GM23338 (cell line): Measurements from ENCODE around the gene ZBTB44. TPM values are rescaled to one million over a fixed set of nuclear protein-coding genes. Genes with fewer than 3 reads are reported as not detected.

ENCODE experiments used
- ATAC-seq: fragments of 200-7000 bp; cut with Tn5 transposase; 3 replicates; pipeline ENCODE4 v1.9.1; 2020
- DNase-seq: peaks from one replicate; pipeline ENCODE4 v3.0.0-alpha.2; 2015; ENCODE audit warnings: low spot score
- H2AFZ ChIP-seq: fragments of 200-600 bp; sonication (generic); 2 replicates; pipeline ENCODE4 v1.8.0; 2016; ENCODE audit warnings: antibody characterized with exemption, mild to moderate bottlenecking, moderate library complexity
- H3F3A ChIP-seq: fragments of 200-600 bp; sonication (generic); replicated peaks from 2 replicates; pipeline ENCODE4 v1.8.0; 2017; ENCODE audit warnings: antibody characterized with exemption, mixed run types, low read depth
- H3K27ac ChIP-seq: fragments of 200-600 bp; sonication (generic); 2 replicates; pipeline ENCODE4 v1.6.1; 2016; ENCODE audit warnings: low read depth
- H3K27me3 ChIP-seq: fragments of 200-600 bp; sonication (generic); 2 replicates; pipeline ENCODE4 v1.8.0; 2016; ENCODE audit warnings: mild to moderate bottlenecking, mixed run types, moderate library complexity; ENCODE audit not compliant: insufficient read depth
- H3K36me3 ChIP-seq: fragments of 200-600 bp; sonication (generic); 2 replicates; pipeline ENCODE4 v1.8.0; 2016; ENCODE audit warnings: mild to moderate bottlenecking; ENCODE audit not compliant: insufficient read depth
- H3K4me1 ChIP-seq: fragments of 200-600 bp; sonication (generic); 2 replicates; pipeline ENCODE4 v1.8.0; 2016; ENCODE audit warnings: mild to moderate bottlenecking, moderate library complexity; ENCODE audit not compliant: insufficient read depth
- H3K4me2 ChIP-seq: fragments of 200-600 bp; sonication (generic); 2 replicates; pipeline ENCODE4 v1.7.1; 2017; ENCODE audit warnings: mixed run types
- H3K4me3 ChIP-seq: fragments of 200-600 bp; sonication (generic); 2 replicates; pipeline ENCODE4 v1.6.1; 2016; ENCODE audit warnings: mixed run types
- H3K79me2 ChIP-seq: fragments of 200-600 bp; sonication (generic); replicated peaks from 2 replicates; pipeline ENCODE4 v1.8.0; 2017; ENCODE audit warnings: mild to moderate bottlenecking; ENCODE audit not compliant: insufficient read depth
- H3K9me2 ChIP-seq: fragments of 200-600 bp; sonication (generic); 2 replicates; pipeline ENCODE4 v1.8.0; 2017; ENCODE audit not compliant: insufficient read depth
- H4K20me1 ChIP-seq: fragments of 200-600 bp; sonication (generic); replicated peaks from 2 replicates; pipeline ENCODE4 v1.8.0; 2017; ENCODE audit warnings: mild to moderate bottlenecking; ENCODE audit not compliant: insufficient read depth
- H3K27ac Mint-ChIP-seq: 2 replicates; pipeline ENCODE4 v1.8.0; 2020; ENCODE audit warnings: inconsistent platforms, mild to moderate bottlenecking, moderate library complexity, mixed read lengths
- H3K27me3 Mint-ChIP-seq: 3 replicates; pipeline ENCODE4 v1.8.0; 2022; ENCODE audit warnings: low read depth, mild to moderate bottlenecking, moderate library complexity, mixed read lengths, inconsistent platforms; ENCODE audit not compliant: insufficient read depth, poor library complexity
- H3K36me3 Mint-ChIP-seq: 3 replicates; pipeline ENCODE4 v1.8.0; 2021; ENCODE audit warnings: low read depth, mild to moderate bottlenecking, inconsistent platforms, moderate library complexity, mixed read lengths
- H3K4me1 Mint-ChIP-seq: 3 replicates; pipeline ENCODE4 v1.8.0; 2020; ENCODE audit warnings: mild to moderate bottlenecking, inconsistent platforms, mixed read lengths
- H3K4me3 Mint-ChIP-seq: 3 replicates; pipeline ENCODE4 v1.8.0; 2021; ENCODE audit warnings: moderate library complexity, mild to moderate bottlenecking, inconsistent platforms, mixed read lengths
- H3K9me3 Mint-ChIP-seq: 3 replicates; pipeline ENCODE4 v1.8.0; 2020; ENCODE audit warnings: moderate library complexity, mild to moderate bottlenecking, inconsistent platforms, mixed read lengths
- CTCF ChIP-seq, 2 experiments: fragments of 200-600 bp in 1 of 2; sonication (generic) in 1 of 2; conservative IDR thresholded peaks; 2 replicates each; pipeline versions ENCODE4 v1.5.1 to v1.6.1; 2016 to 2017; ENCODE audit warnings: antibody characterized with exemption in 2 of 2, low read depth in 2 of 2, mild to moderate bottlenecking in 2 of 2, moderate library complexity in 1 of 2
- ETS1 ChIP-seq: IDR thresholded peaks from 2 replicates; pipeline ENCODE4 v1.6.1; 2016; ENCODE audit warnings: antibody characterized with exemption
- EZH2 ChIP-seq: fragments of 200-600 bp; sonication (generic); IDR thresholded peaks from one replicate; pipeline ENCODE4 v1.8.0; 2017; ENCODE audit warnings: antibody characterized with exemption, mild to moderate bottlenecking, low read depth; ENCODE audit not compliant: unreplicated experiment
- EZH2phosphoT487 ChIP-seq: fragments of 200-600 bp; sonication (generic); IDR thresholded peaks from one replicate; pipeline ENCODE4 v1.8.1; 2018; ENCODE audit warnings: antibody characterized with exemption; ENCODE audit not compliant: unreplicated experiment
- POLR2AphosphoS5 ChIP-seq: IDR thresholded peaks from 2 replicates; pipeline ENCODE4 v1.6.1; 2016; ENCODE audit warnings: antibody characterized with exemption, low read depth
- STAT1 ChIP-seq: IDR thresholded peaks from one replicate; pipeline ENCODE4 v1.6.1; 2016; ENCODE audit warnings: antibody characterized with exemption; ENCODE audit not compliant: unreplicated experiment
- ZNF114 ChIP-seq: fragments of 250-450 bp; sonication (Bioruptor Pico); IDR thresholded peaks from 2 replicates; pipeline ENCODE4 v1.5.0; 2020; ENCODE audit warnings: mild to moderate bottlenecking, moderate library complexity
- ZNF331 ChIP-seq: fragments of 250-450 bp; sonication (Bioruptor Pico); IDR thresholded peaks from 2 replicates; pipeline ENCODE4 v1.5.0; 2020; ENCODE audit warnings: low read depth, mild to moderate bottlenecking, moderate library complexity
- ZNF462 ChIP-seq: fragments of 250-450 bp; sonication (Bioruptor Pico); IDR thresholded peaks from 2 replicates; pipeline ENCODE4 v1.5.0; 2020; ENCODE audit warnings: mild to moderate bottlenecking, moderate library complexity
- polyA plus RNA-seq: library from polyadenylated mRNA; unstranded; fragments of >200 nt; fragmentation: Nextera tagmentation; extraction: Ambion mirVana; gene quantifications from 2 replicates; pipeline ENCODE4 v1.2.1, GENCODE V29; 2016
- total RNA-seq: library from RNA; depleted of rRNA; stranded (reverse); fragments of >200 nt; shearing (Covaris generic); gene quantifications from 2 replicates; pipeline ENCODE4 v1.2.3, GENCODE V29; 2014

The ZBTB44 gene
- total and polyA plus RNA-seq, 2 experiments from 2014 or later: 61.2 to 102 TPM

GRCh38 chr11:130214861-130215530 is 99.7 kb downstream of the ZBTB44 start:
- Mint-ChIP-seq H3K36me3 (no peaks in the 10 kb centered on the region; the same call in 2 of the 3 replicates), H3K9me3 (no peaks in the 10 kb centered on the region), H3K27me3 (peaks cover 14% of the 10 kb centered on the region), H3K27ac (no peak overlapping the region), H3K4me3 (no peak overlapping the region), H3K4me1 (peaks cover 15% of the 10 kb centered on the region)
- H3K27ac ChIP-seq: no peak overlapping the region
- H3K9me2 ChIP-seq: 0 out of 2 replicates have a peak, but pooled peaks cover 3% of the 10 kb centered on the region
- no peaks in the 10 kb centered on the region for H3K27me3 ChIP-seq
- H2AFZ ChIP-seq: no peak overlapping the region
- H3K36me3 ChIP-seq: no peaks in the 10 kb centered on the region
- ATAC-seq (no peak), DNase-seq (no peak)
- H3K4me3 ChIP-seq: no peak overlapping the region
- H3K4me1 ChIP-seq: peaks cover 10% of the 10 kb centered on the region
- H4K20me1 ChIP-seq: no peaks in the 10 kb centered on the region
- H3K79me2 ChIP-seq: no peaks in the 10 kb centered on the region
- H3F3A ChIP-seq: no peaks in the 10 kb centered on the region
- no peak for TF ChIP-seq ZNF462 (CRISPR knock-in tag)
- TF ChIP-seq ZNF114: no peak
- TF ChIP-seq ETS1: no peak
- TF ChIP-seq POLR2AphosphoS5: no peak
- no peak for TF ChIP-seq ZNF331 (CRISPR knock-in tag)
- TF ChIP-seq STAT1: no peak
- no peak for TF ChIP-seq EZH2phosphoT487
- TF ChIP-seq EZH2: no peak
- no peak for TF ChIP-seq CTCF (conservative IDR thresholded peaks at IDR 0.05; ENCODE audit: low read depth in 2 of 2)
- no peak overlapping the region for H3K4me2 ChIP-seq
